HG03575 (cell line): ENCODE data around the gene KLHL15.
"Not testable (repeated sequence)": the region's sequence is repeated elsewhere in the genome, so short reads cannot be mapped to it uniquely, and the experiment has no call there.

Experiments
- ATAC-seq: cut with Tn5 transposase; IDR thresholded peaks from one replicate; pipeline ENCODE4 v1.9.1; 2021; ENCODE audit not compliant: unreplicated experiment, insufficient number of reproducible peaks, low FRiP score; ENCODE audit errors: extremely low read depth

KLHL15 gene, protein sequence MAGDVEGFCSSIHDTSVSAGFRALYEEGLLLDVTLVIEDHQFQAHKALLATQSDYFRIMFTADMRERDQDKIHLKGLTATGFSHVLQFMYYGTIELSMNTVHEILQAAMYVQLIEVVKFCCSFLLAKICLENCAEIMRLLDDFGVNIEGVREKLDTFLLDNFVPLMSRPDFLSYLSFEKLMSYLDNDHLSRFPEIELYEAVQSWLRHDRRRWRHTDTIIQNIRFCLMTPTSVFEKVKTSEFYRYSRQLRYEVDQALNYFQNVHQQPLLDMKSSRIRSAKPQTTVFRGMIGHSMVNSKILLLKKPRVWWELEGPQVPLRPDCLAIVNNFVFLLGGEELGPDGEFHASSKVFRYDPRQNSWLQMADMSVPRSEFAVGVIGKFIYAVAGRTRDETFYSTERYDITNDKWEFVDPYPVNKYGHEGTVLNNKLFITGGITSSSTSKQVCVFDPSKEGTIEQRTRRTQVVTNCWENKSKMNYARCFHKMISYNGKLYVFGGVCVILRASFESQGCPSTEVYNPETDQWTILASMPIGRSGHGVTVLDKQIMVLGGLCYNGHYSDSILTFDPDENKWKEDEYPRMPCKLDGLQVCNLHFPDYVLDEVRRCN

DNA sequence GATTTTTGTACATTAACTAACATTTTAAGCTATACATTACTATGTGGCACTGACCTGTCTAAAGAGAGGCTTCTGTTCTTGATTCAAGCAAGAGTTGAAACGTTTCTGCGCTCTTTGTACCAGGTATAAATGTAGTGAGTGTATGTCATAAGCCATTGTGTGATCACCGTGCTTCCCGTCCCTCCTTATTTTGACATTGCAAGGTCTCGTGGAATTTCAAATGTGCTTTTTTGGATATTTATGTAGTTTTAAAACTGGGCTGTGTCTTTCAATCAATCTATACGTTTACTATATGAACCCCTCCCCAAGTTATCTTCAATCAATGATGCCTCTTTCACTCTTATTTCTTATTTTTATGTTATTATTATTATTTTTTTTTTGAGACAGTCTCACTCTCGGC, at the start of gene KLHL15:
Gene KLHL15 (minus strand): TSS at position 101 of the 400 bp plus-strand sequence. CDS start 20,493 bp downstream, outside the sequence.
- ATAC-seq: no peak

DNA sequence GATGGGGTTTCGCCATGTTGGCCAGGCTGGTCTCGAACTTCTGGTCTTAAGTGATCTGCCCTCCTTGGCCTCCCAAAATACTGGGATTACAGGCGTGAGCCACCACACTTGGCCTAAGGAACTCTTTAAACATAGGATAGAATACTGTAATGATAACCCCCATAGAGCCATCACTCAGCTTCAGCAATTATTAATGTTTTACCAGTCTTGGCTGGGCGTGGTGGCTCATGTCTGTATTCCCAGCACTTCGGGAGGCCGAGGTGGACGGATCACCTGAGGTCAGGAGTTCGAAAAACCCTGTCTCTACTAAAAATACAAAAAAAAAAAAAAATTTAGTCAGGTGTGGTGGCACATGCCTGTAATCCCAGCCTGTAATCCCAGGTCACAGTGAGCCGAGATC, 42.9 kb upstream of the KLHL15 start:
- no peak for ATAC-seq

DNA sequence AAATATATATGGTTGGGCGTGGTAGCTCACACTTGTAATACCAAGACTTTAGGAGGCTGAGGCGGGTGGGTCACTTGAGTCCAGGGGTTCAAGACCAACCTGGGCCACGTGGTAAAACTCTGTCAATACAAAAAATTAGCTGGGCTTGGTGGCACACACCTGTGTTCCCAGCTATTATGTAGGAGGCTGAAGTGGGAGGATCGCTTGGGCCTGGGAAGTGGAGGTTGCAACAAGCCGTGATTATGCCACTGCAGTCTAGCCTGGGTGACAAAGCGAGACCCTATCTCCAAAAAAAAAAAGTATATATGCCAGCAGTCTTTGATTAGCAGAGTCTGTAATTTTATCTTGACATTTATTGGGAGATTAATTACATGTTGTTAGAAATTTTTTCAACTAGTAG, 36.5 kb upstream of the KLHL15 start:
- no peak for ATAC-seq

DNA sequence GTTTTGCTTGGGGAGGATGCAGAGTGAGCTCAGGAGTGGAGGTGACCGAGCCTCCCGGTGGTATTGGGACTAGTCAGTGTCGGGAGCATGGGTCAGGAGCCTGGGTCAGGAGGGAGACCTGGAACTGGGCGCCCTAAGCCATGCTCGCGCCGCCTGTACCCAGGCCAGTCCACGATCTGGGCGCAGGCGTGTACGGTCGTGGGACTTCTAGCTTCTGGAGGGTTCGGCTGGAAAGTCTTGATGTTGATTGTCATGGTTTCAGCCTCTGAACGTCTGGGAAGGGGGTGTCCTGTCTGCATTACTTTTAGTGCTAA, 28.0 kb upstream of the KLHL15 start:
- ATAC-seq: no peak

DNA sequence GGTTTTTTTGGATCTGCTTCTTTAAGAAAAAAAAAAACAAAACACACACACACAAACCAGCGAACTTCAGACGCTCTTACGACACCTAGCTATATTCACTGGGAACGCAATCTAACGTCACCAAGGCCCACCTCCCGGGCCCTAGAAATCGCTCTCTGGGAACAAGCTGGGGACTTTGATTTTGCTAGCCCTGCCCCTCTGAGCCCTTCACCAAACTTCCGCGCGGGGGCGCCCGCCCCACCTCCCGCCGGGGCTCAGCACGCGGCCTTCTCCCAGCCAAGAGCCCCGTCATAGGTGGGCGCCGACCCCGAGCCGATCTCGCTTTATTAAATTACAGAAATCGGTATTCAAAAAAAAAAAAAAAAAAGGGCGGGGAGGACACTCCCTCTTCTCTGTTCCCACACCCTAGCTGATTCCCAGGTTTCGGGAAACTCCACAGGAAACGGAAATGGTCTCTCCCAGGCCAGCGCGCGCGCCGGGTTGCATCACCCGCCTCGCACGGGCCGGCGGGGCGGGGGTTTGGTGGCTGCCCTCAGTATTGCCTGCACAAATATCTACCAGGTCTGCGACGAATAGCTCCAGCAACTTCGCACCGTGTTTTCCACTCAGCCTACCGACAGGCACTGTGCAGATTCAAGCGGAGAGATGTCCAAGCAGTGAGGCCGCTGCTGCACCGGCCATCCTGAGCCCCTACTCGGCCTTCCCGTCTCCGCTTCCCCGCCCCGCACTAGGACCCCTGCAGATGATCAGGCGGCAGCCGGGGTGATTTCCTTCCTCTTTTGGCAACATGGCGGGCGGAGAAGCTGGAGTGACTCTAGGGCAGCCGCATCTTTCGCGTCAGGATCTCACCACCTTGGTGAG, 27.4 kb upstream of the KLHL15 start, which contains the start of gene EIF2S3:
Gene EIF2S3 (plus strand): TSS at position 775 of the 861 bp plus-strand sequence. CDS start 13 bp downstream, at position 788.
- peak; percentile 79 for ATAC-seq

DNA sequence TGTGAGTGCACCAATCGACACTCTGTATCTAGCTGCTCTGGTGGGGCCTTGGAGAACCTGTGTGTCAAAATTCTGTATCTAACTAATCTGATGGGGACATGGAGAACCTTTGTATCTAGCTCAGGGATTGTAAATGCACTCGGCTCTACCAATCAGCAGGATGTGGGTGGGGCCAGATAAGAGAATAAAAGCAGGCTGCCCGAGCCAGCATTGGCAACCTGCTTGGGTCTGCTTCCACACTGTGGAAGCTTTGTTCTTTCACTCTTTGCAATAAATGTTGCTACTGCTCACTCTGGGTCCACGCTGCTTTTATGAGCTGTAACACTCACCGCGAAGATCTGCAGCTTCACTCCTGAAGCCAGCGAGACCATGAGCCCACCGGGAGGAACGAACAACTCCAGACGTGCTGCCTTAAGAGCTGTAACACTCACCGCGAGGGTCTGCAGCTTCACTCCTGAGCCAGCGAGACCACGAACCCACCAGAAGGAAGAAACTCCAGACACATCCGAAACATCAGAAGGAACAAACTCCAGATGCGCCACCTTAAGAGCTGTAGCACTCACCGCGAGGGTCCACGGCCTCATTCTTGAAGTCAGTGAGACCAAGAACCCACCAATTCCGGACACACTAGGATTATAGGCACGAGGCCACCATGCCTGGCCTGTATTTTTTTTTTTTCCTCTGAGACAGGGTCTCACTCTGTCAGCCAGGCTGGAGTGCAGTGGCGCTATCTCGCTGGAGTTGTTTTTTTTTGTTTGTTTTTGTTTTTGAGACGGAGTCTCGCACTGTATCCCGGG, 23.7 kb upstream of the KLHL15 start:
- not testable (repeated sequence) for ATAC-seq

DNA sequence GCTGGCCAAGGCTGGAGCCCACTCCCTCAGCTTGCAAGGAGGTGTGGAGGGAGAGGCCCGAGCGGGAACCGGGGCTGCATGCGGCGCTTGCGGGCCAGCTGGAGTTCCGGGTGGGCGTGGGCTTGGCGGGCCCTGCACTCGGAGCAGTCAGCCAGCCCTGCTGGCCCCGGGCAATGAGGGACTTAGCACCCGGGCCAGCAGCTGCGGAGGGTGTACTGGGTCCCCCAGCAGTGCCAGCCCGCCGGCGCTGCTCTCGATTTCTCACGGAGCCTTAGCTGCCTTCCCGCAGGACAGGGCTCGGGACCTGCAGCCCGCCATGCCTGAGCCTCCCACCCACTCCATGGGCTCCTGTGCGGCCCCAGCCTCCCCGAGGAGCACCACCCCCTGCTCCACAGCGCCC, 22.7 kb upstream of the KLHL15 start:
- not testable (repeated sequence) for ATAC-seq

DNA sequence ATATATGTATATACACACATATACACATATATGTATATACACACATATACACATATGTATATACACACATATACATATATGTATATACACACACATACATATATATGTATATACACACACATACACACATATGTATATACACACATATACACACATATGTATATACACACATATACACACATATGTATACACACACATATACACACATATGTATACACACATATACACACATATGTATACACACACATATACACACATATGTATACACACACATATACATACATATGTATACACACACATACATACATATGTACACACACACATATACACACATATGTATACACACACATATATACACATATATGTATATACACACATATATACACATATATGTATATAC, 19.1 kb upstream of the KLHL15 start:
- not testable (repeated sequence) for ATAC-seq

DNA sequence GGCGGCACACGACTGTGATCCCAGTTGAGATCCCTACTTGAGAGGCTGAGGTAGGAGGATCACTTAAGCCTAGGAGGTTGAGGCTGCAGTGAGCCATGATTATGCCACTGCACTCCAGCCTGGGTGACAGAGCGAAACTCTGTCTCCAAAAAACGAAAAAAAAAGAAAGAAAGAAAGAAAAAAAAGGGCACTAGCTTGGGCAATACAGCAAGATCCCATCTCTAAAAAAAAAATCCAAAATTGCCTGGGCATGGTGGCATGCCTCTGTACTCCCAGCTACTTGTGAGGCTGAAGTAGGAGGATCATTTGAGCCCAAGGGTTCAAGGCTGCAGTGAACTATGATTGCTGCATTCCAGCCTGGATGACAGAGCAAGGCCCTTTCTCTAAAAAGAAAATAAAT, 10.7 kb upstream of the KLHL15 start:
- ATAC-seq: no peak

DNA sequence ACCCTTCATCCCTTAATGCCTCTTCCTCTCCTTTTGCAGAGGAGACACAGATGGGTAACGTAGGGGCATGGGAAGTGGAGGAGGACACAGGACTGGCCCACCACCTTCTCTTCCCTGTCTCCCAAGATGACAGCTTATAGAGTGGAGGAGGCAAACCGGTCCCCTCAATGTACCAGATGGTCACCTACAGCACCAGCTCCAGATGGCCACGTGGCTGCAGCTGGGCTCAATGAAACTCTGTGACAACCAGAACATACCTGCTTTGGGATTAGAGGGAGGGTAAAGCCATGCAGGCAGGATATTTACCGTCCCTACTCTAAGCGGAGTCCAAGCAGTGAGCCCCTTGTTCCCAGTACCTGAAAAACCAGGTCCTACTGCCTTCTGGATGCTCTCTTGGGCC, 7.5 kb upstream of the KLHL15 start:
- no peak for ATAC-seq

DNA sequence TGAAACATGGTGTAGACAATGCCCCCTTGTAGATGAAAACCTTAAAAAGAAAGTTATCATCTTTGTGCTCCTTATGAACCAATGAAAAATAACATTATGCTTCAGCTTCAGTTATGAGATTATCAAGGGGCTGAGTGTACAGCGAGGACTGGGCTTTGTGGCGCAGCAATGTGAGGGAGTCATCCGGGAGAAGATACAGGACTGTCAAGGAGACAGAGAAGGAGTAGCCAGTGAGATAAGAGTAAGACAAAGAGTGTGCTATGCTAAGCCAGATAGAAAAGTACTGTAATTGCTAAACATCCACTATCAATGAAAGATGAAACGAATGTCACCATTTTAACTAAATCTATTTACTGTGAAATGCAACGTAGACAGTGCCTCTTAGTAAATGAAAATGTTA, 3.6 kb upstream of the KLHL15 start:
- no peak for ATAC-seq

DNA sequence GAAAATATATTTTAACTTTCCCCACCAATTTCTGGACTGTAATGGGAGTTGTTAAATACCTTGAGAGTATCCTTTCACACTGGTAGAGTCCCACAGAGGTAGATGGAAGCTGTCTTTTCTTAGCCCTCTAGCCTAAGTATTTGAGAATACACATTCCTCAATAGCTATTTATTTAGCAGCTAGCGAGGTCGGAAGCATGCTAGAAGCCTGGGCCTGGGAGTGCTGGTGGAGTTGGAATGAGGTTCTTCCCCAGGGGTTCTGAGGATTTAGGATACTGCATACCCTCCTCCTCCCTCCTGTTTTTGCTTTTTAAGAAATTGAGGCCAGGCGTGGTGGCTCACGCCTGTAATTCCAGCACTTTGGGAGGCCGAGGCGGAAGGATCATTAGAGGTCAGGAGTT, 999 bp upstream of the KLHL15 start:
- no peak for ATAC-seq

DNA sequence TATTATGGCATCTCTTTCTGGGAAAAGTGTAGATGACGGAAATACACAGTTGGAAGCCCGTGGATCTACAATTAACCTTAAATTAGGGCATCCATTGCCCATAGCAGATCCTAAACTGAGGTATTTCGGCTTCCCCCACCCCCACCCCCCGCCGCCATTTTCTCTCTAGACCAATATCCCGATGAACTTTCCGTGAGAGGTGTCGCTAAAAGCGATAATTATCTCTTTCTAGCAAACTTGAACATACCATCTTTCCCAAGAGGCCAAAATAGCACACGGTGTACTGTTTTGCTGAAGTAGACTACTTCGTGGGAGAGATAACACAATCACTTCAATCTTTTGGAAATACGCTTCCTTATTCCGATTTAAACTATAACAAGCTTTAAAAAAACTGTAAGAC, 554 bp downstream of the KLHL15 start:
- no peak for ATAC-seq

DNA sequence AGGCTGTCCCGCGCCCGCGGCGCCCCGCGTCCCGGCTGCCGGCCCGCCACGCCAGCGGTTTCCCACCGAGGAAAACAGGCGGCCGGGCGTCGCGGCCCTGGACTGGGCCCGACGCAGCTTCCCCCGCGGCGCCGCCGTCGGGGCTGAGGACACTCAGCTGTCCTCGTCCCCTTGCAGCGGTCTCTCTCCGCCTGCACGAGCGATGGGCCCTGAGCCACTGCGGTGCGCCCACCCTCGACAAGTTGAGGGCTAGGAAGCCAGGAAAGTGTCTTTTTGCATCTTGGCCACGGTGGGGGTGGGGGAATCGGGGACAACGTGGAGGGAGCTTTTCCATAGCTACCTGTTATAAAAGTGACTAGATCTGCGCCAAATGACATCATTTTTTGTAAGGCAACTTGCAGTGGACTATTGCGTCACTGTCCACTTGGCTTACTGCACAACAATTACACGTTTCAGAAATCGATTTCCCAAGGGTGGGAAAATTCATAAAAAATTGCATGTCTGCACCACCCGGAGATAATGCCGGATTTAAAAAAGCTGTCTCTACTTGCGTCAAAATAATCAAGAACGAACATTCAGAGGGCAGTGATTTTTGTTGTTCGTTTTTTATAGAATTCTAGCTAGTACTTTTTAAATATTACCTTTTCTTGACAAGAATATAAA, 1.1 kb downstream of the KLHL15 start:
- ATAC-seq: no peak

DNA sequence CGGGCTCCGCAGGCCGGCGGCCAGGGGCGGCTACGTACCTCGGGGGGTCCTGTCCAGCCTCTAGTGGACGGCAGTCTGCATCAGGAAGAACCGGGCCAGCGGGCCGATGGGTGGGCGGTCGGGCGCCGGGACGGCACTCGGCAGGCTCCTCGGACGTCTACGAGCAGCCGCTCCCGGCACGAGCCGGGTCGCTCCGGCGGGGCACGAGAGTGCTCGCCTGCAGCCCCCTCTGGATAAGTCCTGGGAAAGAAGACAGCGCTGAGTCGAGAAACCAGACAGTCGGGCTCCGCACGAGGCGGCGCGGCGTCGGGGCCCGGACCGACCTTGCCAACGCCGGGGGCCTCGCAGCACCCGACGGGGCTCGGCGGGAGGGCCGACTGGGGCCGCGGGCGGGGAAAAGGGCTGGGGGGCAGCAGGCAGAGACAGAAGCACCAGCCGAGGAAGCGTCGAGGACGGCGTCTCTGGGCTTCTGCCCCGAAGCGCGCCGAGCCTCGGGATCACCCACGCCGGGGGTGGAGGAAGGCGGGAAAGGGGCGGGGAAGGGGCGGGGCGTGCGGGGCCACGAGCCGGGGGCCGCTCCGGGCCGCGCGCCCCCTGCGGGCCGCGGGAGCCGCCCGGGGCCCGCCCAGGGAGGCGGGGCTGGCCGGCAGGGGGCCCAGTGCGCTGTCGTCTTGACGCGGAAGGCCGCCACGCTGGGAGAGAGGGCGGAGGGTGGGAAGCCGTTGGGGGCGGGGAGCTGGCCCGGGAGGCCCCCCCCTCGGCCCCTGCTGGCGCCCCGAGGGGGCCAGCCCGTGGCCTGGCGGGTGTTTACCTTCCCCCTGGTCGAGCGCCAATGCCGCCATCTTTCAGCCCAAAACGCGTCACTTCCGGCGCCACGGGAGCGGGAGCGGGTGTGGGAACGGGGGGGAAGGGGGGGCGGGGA, 1.9 kb downstream of the KLHL15 start:
- no peak for ATAC-seq

DNA sequence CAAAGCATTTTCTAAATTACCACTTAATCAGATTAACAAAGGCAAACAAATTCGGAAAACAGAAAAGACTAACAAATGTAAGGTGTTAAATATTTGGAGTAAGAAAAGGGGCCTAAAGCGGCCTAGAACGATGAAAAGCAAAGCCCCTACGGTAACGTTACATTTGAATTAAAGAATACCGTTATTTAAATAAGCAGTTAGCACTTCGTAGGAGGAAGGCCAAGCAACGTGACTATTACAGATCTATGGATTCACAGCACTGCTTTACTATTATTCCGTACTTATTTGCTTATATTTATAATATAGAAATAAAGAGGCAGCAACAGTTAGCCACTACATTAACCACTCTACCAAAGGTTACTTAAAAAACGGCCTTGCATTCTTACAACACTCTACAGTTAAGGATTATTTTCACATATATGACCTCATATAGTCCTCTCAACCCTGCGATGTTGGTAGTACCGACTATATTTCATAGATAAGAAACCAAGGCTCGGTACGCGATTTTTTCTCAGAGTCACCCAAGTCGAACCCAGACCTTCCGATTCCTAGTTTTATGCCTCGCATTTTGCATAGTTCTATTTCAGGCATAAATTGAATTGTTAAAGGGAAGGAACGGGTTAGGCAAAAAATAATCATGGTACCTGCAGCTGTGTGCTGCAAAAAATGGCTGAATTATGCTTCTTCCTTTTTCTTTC, 2.9 kb downstream of the KLHL15 start:
- no peak for ATAC-seq

DNA sequence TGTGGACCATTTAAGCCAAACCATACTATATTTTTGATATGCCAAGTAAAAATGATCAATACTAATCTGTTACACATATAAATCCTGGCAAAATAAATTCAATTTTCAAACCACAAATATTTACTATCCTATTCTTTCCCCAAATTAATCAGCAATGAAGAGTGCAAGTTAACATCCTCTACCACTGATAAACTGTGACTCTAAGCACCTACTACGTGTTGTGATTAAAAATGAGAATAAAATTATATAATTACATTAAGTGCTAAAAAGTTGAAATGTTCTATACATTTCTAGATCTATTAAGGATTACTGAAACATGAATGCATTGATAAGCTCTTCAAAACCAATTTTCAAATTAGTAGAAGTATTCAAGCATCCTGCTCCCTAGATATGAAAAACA, 3.4 kb downstream of the KLHL15 start:
- no peak for ATAC-seq
